ENCODE data around the gene GNB2. TPM values are rescaled to one million over a fixed set of nuclear protein-coding genes. Genes with fewer than 3 reads are reported as not detected.

GNB2 gene
- total and polyA plus RNA-seq, 2 of the 13 experiments (the other 11 are each of a cell fraction or from before 2014, with no cell fraction given): 48.3 to 67.1 TPM

DNA sequence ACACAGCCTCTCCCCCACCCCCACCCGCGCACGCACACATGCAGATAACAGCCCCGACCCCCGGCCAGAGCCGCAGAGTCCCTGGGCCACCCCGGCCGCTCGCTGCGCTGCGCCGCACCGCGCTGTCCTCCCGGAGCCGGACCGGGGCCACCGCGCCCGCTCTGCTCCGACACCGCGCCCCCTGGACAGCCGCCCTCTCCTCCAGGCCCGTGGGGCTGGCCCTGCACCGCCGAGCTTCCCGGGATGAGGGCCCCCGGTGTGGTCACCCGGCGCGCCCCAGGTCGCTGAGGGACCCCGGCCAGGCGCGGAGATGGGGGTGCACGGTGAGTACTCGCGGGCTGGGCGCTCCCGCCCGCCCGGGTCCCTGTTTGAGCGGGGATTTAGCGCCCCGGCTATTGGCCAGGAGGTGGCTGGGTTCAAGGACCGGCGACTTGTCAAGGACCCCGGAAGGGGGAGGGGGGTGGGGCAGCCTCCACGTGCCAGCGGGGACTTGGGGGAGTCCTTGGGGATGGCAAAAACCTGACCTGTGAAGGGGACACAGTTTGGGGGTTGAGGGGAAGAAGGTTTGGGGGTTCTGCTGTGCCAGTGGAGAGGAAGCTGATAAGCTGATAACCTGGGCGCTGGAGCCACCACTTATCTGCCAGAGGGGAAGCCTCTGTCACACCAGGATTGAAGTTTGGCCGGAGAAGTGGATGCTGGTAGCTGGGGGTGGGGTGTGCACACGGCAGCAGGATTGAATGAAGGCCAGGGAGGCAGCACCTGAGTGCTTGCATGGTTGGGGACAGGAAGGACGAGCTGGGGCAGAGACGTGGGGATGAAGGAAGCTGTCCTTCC lies 47.3 kb downstream of the GNB2 start (continued):
- TF ChIP-seq, protein P1, sequence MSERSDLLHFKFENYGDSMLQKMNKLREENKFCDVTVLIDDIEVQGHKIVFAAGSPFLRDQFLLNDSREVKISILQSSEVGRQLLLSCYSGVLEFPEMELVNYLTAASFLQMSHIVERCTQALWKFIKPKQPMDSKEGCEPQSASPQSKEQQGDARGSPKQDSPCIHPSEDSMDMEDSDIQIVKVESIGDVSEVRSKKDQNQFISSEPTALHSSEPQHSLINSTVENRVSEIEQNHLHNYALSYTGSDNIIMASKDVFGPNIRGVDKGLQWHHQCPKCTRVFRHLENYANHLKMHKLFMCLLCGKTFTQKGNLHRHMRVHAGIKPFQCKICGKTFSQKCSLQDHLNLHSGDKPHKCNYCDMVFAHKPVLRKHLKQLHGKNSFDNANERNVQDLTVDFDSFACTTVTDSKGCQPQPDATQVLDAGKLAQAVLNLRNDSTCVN (CRISPR knock-in tag; IDR thresholded peaks at IDR 0.05; ENCODE audit: borderline replicate concordance): no peak
- TF ChIP-seq SYNCRIP (IDR thresholded peaks at IDR 0.05; ENCODE audit: insufficient read depth, low read depth, low read length): no peak
- TF ChIP-seq MAZ (IDR thresholded peaks at IDR 0.05; ENCODE audit: borderline replicate concordance, low read depth, low read length): 0 out of 2 replicates have a peak, but pooled peaks have one; percentile 15
- no peak for TF ChIP-seq MAZ (CRISPR knock-in tag; IDR thresholded peaks at IDR 0.05; ENCODE audit: low read depth)
- TF ChIP-seq KMT2B (CRISPR knock-in tag; IDR thresholded peaks at IDR 0.05): 0 out of 2 replicates have a peak, but pooled peaks have one; percentile 4
- no peak for TF ChIP-seq NFIC (IDR thresholded peaks at IDR 0.05; ENCODE audit: low read length)
- no peak; the same call in 1 of the 2 replicates for TF ChIP-seq KLF12 (CRISPR knock-in tag; IDR thresholded peaks at IDR 0.05; ENCODE audit: borderline replicate concordance)
- no peak for TF ChIP-seq GTF3A (CRISPR knock-in tag; conservative IDR thresholded peaks at IDR 0.05)
- TF ChIP-seq JUNB (CRISPR knock-in tag; IDR thresholded peaks at IDR 0.05; ENCODE audit: borderline replicate concordance): no peak
- no peak for TF ChIP-seq MBNL3 (CRISPR knock-in tag; conservative IDR thresholded peaks at IDR 0.05)
- 0 out of 2 replicates have a peak, but pooled peaks have one; percentile 19 for TF ChIP-seq ZNF761 (CRISPR knock-in tag; conservative IDR thresholded peaks at IDR 0.05)
- TF ChIP-seq ZNF614 (CRISPR knock-in tag; IDR thresholded peaks at IDR 0.05; ENCODE audit: borderline replicate concordance): no peak
- TF ChIP-seq, protein P2, sequence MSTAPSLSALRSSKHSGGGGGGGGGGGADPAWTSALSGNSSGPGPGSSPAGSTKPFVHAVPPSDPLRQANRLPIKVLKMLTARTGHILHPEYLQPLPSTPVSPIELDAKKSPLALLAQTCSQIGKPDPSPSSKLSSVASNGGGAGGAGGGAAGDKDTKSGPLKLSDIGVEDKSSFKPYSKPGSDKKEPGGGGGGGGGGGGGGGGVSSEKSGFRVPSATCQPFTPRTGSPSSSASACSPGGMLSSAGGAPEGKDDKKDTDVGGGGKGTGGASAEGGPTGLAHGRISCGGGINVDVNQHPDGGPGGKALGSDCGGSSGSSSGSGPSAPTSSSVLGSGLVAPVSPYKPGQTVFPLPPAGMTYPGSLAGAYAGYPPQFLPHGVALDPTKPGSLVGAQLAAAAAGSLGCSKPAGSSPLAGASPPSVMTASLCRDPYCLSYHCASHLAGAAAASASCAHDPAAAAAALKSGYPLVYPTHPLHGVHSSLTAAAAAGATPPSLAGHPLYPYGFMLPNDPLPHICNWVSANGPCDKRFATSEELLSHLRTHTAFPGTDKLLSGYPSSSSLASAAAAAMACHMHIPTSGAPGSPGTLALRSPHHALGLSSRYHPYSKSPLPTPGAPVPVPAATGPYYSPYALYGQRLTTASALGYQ (CRISPR knock-in tag; IDR thresholded peaks at IDR 0.05): 0 out of 2 replicates have a peak, but pooled peaks have one; percentile 55
- TF ChIP-seq, protein P3, sequence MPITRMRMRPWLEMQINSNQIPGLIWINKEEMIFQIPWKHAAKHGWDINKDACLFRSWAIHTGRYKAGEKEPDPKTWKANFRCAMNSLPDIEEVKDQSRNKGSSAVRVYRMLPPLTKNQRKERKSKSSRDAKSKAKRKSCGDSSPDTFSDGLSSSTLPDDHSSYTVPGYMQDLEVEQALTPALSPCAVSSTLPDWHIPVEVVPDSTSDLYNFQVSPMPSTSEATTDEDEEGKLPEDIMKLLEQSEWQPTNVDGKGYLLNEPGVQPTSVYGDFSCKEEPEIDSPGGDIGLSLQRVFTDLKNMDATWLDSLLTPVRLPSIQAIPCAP (CRISPR knock-in tag; IDR thresholded peaks at IDR 0.05; ENCODE audit: low read depth): no peak
- no peak for TF ChIP-seq SMC3 (IDR thresholded peaks at IDR 0.05; ENCODE audit: low read length)
- TF ChIP-seq XRCC5 (optimal IDR thresholded peaks at IDR 0.05; ENCODE audit: low read length): no peak
- TF ChIP-seq ZNF530 (CRISPR knock-in tag; IDR thresholded peaks at IDR 0.05; ENCODE audit: low read depth): no peak
- TF ChIP-seq ZNF225 (CRISPR knock-in tag; IDR thresholded peaks at IDR 0.05): no peak
- no peak for TF ChIP-seq TARDBP (CRISPR knock-in tag; IDR thresholded peaks at IDR 0.05)
- no peak for TF ChIP-seq ZNF180 (CRISPR knock-in tag; IDR thresholded peaks at IDR 0.05; ENCODE audit: borderline replicate concordance, low read depth)
- TF ChIP-seq ZSCAN21 (CRISPR knock-in tag; IDR thresholded peaks at IDR 0.05; ENCODE audit: borderline replicate concordance): no peak
- peak; percentile 43; the same call in 1 of the 2 replicates for TF ChIP-seq ZNF816 (CRISPR knock-in tag; IDR thresholded peaks at IDR 0.05; ENCODE audit: borderline replicate concordance)
- no peak for TF ChIP-seq AGO1 (IDR thresholded peaks at IDR 0.05; ENCODE audit: low read depth, low read length, poor library complexity, severe bottlenecking)
- TF ChIP-seq HMGA1 (CRISPR knock-in tag; conservative IDR thresholded peaks at IDR 0.05): no peak
- no peak for TF ChIP-seq ZFP1 (CRISPR knock-in tag; IDR thresholded peaks at IDR 0.05)
- no peak for TF ChIP-seq ZNF775 (CRISPR knock-in tag; IDR thresholded peaks at IDR 0.05; ENCODE audit: borderline replicate concordance)
- no peak for TF ChIP-seq ZNF782 (CRISPR knock-in tag; IDR thresholded peaks at IDR 0.05; ENCODE audit: borderline replicate concordance)
- no peak for TF ChIP-seq PHF20 (CRISPR knock-in tag; IDR thresholded peaks at IDR 0.05)
